ENCODE results near the gene ARL15. TPM values are rescaled to one million over a fixed set of nuclear protein-coding genes. Genes with fewer than 3 reads are reported as not detected.

Gene ARL15
- total and polyA plus RNA-seq, 2 donors (not counting 1 experiment from before 2014, with no cell fraction given), result 5.8 to 20.5 TPM

GRCh38 chr5:53893626-53894025 is 416.7 kb downstream of the ARL15 start:
- DNase-seq (no peak), ATAC-seq (ENCODE audit: low read depth) (no peak)
- H3K4me3 Mint-ChIP-seq, result no peak overlapping the region
- POLR2A ChIA-PET, result no interaction called here
- H3K4me2 ChIP-seq (replicated peaks; ENCODE audit: low read depth, low read length, poor library complexity, severe bottlenecking), result no peak overlapping the region
- TF ChIP-seq EZH2 (IDR thresholded peaks at IDR 0.05; ENCODE audit: borderline replicate concordance, insufficient read depth, low read depth, low read length, poor library complexity, severe bottlenecking) (no peak), CTCF (IDR thresholded peaks at IDR 0.05) (no peak)
- CTCF ChIA-PET, result no interaction called here
- no peak overlapping the region for H3K27ac ChIP-seq (ENCODE audit: low read length in 2 of 2)
- no peaks in the 10 kb centered on the region for H3K9me3 Mint-ChIP-seq (ENCODE audit: insufficient read depth)
- intact Hi-C loops (cut with micrococcal nuclease), result no loop called here
- no peaks in the 10 kb centered on the region for H4K20me1 ChIP-seq (ENCODE audit: control insufficient read depth, insufficient read depth, low read length, poor library complexity, severe bottlenecking)
- H3K4me1 Mint-ChIP-seq, result no peaks in the 10 kb centered on the region
- H3K27ac Mint-ChIP-seq, result no peak overlapping the region
- no peaks in the 10 kb centered on the region for H3K27me3 Mint-ChIP-seq
- H3K79me2 ChIP-seq (ENCODE audit: control insufficient read depth, insufficient read depth, low read length), result no peaks in the 10 kb centered on the region
- H2AFZ ChIP-seq (ENCODE audit: insufficient read depth, low read depth, low read length, poor library complexity, severe bottlenecking), result no peak overlapping the region
- peaks cover 0 to 3% (median 0%) of the 10 kb centered on the region in 3 donors for H3K9me3 ChIP-seq (ENCODE audit: control extremely low read depth in 1 of 3, control insufficient read depth in 2 of 3, insufficient read depth in 1 of 3, low read length in 2 of 3)
- no peak overlapping the region for H3K4me3 ChIP-seq (ENCODE audit: control extremely low read depth in 1 of 5, extremely low read depth in 1 of 5, insufficient read depth in 1 of 5, low read depth in 2 of 5, low read length in 4 of 5)
- H3K4me1 ChIP-seq (ENCODE audit: control insufficient read depth in 2 of 2, insufficient read depth in 2 of 2, low read length in 2 of 2), result no peaks in the 10 kb centered on the region
- H3K27me3 ChIP-seq (replicated peaks in 1 of 4; ENCODE audit: control extremely low read depth in 1 of 4, control insufficient read depth in 3 of 4, insufficient read depth in 4 of 4, low read length in 3 of 4), result no peaks in the 10 kb centered on the region
- no peak overlapping the region for H3K9ac ChIP-seq (ENCODE audit: low read length)
- WGBS (ENCODE audit: insufficient coverage), result 100% methylated on average over 1 of the region's 1 CpG
- H3K36me3 ChIP-seq (replicated peaks in 1 of 2; ENCODE audit: control extremely low read depth in 1 of 2, control insufficient read depth in 1 of 2, extremely low read depth in 1 of 2, insufficient read depth in 2 of 2, low read length in 1 of 2), result no peaks in the 10 kb centered on the region

GRCh38 chr5:53892224-53892623 is 418.1 kb downstream of the ARL15 start:
- no peaks in the 10 kb centered on the region for H3K27me3 Mint-ChIP-seq

More at GRCh38 chr5:53892224-53892623, 418.1 kb downstream of the ARL15 start:
- H3K4me3 Mint-ChIP-seq, result no peak overlapping the region
- no peak for ATAC-seq (ENCODE audit: low read depth)
- Histone ChIP-seq H3K9ac (ENCODE audit: low read length) (no peak overlapping the region), H3K4me2 (replicated peaks; ENCODE audit: low read depth, low read length, poor library complexity, severe bottlenecking) (no peak overlapping the region), H3K9me3 (ENCODE audit: control extremely low read depth in 1 of 3, control insufficient read depth in 2 of 3, insufficient read depth in 1 of 3, low read length in 2 of 3) (no peaks in the 10 kb centered on the region), H3K36me3 (replicated peaks in 1 of 2; ENCODE audit: control extremely low read depth in 1 of 2, control insufficient read depth in 1 of 2, extremely low read depth in 1 of 2, insufficient read depth in 2 of 2, low read length in 1 of 2) (no peaks in the 10 kb centered on the region), H3K4me3 (ENCODE audit: control extremely low read depth in 1 of 5, extremely low read depth in 1 of 5, insufficient read depth in 1 of 5, low read depth in 2 of 5, low read length in 4 of 5) (no peak overlapping the region), H3K79me2 (ENCODE audit: control insufficient read depth, insufficient read depth, low read length) (no peaks in the 10 kb centered on the region), H4K20me1 (ENCODE audit: control insufficient read depth, insufficient read depth, low read length, poor library complexity, severe bottlenecking) (no peaks in the 10 kb centered on the region), H2AFZ (ENCODE audit: insufficient read depth, low read depth, low read length, poor library complexity, severe bottlenecking) (no peak overlapping the region), H3K27me3 (replicated peaks in 1 of 4; ENCODE audit: control extremely low read depth in 1 of 4, control insufficient read depth in 3 of 4, insufficient read depth in 4 of 4, low read length in 3 of 4) (no peaks in the 10 kb centered on the region), H3K27ac (ENCODE audit: low read length in 2 of 2) (no peak overlapping the region), H3K4me1 (ENCODE audit: control insufficient read depth in 2 of 2, insufficient read depth in 2 of 2, low read length in 2 of 2) (no peaks in the 10 kb centered on the region)
- no peaks in the 10 kb centered on the region for H3K9me3 Mint-ChIP-seq (ENCODE audit: insufficient read depth)
- intact Hi-C loops (cut with micrococcal nuclease), result no loop called here
- ChIA-PET CTCF (no interaction called here), POLR2A (no interaction called here)
- no peaks in the 10 kb centered on the region for H3K4me1 Mint-ChIP-seq
- WGBS (ENCODE audit: insufficient coverage), result 100% methylated on average over 1 of the region's 1 CpG
- no peak overlapping the region for H3K27ac Mint-ChIP-seq
- DNase-seq, result no peak
- TF ChIP-seq CTCF (IDR thresholded peaks at IDR 0.05), result no peak
- TF ChIP-seq EZH2 (IDR thresholded peaks at IDR 0.05; ENCODE audit: borderline replicate concordance, insufficient read depth, low read depth, low read length, poor library complexity, severe bottlenecking), result no peak

All from B cell (primary cell).